Astrocyte of the spinal cord (primary cell): ENCODE measurements around the gene PATE3.

Experiments used
- DNase-seq: peaks from one replicate; pipeline ENCODE4 v3.0.0; 2011; ENCODE audit warnings: low read depth, low spot score
- H3K4me3 ChIP-seq: 2 replicates; pipeline ENCODE4 v1.5.1; 2011; ENCODE audit warnings: low read depth, mild to moderate bottlenecking, low read length, moderate library complexity
- CTCF ChIP-seq: IDR thresholded peaks from 2 replicates; pipeline ENCODE4 v1.5.1; 2012; ENCODE audit warnings: low read depth, mild to moderate bottlenecking, low read length, inconsistent platforms
- in situ Hi-C: cut with HindIII; loops from 2 replicates; pipeline ENCODE4 v1.10.0; 2017; ENCODE audit warnings: low sequenced_read_pairs

The PATE3 gene

DNA sequence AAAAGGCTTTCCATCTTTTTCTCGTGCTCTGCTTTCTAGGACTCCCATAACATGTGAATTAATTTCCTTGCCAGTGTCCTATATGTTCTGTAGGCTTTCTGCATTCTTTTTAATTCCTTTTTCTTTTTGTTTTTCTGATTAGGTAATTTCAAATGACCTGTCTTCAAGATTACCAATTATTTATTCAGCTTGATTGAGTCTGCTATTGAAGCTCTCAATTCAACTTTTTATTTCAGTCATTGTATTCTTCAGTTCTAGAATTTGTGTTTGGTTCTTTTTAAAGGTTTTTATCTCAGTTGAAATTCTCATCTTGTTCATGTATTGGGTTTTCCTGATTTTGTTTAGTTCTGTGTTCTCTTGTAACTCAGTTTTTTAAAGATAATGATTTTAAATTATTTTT, 14.5 kb downstream of the PATE3 start:
- TF ChIP-seq CTCF, result no peak
- in situ Hi-C loops, result no loop called here
- H3K4me3 ChIP-seq, result no peak overlapping the region
- DNase-seq, result no peak

DNA sequence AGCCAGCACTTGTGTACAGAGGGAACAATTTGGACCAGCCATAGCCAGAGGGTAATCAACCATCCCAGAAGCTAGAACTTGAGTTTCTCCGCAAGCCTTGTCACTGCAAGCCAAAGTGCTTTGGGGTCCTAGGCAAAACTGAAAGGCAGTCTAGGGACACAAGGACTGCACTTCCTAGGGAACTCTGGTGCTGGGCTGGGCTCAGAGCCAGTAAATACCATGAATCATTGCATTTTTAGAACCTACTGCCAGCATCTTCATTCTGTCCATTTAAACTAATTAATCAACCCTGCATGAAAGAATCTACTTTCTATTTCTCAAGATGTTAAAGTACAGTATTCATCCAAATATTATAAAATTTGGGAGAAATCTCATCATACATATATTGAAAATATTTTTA, 20.0 kb downstream of the PATE3 start:
- in situ Hi-C loops, result no loop called here
- H3K4me3 ChIP-seq, result no peak overlapping the region
- no peak for TF ChIP-seq CTCF
- DNase-seq, result no peak

DNA sequence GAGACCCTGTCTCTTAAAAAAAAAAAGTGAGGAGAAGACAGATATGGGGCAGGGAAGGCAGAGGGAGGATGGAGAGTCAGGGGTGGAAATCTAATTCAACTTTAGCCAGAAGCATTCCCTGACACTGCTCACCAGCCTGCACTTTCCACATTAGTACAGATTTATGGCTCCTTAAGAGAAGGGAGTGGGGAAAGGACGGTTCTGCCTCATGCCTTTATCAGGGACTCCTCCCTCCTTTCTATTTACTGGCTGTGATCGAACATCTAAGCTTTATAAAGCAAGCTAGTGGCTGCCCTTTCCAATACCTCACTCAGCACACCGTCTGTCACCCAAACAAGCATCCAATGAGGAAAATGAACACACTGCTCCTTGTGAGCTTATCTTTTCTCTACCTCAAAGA, 45.1 kb downstream of the PATE3 start, which contains the start of gene PATE4:
Gene PATE4 (plus strand): TSS at position 301 of the 400 bp plus-strand sequence. CDS start 44 bp downstream, at position 345.
- in situ Hi-C loops, result no loop called here

DNA sequence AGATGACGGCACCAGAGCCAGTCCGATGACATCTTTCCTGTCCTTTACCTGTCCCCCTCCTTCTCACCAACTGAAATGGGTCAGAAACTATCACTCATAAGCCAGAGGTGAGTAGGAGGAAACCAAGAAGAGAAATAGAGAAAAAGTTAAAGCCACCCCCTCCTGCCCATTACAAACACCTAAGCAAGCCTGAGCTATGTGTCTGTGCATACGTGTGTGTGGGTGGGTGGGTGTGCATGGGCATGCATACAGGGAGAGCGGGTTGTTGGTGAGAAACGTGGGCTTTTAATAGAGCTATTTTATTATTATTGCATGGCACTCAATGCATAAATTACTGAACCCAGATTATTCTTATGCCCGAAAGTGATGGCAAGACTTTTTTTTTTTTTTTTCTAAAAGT, 47.8 kb downstream of the PATE3 start:
- TF ChIP-seq CTCF, result no peak
- in situ Hi-C loops, result no loop called here
- no peak overlapping the region for H3K4me3 ChIP-seq
- no peak for DNase-seq

More for the DNA sequence above, 45.1 kb downstream of the PATE3 start, which contains the start of gene PATE4:
- TF ChIP-seq CTCF, result no peak
- H3K4me3 ChIP-seq, result no peak within 1 kb of the TSS
- DNase-seq, result no peak
